Stimulated activated CD8-positive, alpha-beta memory T cell treated with anti-CD3 and anti-CD28 coated beads, Interleukin-15, amount 100 ng/mL, for 1 hour (primary cell): ENCODE results near the gene RGSL1.

ENCODE experiments used
- DNase-seq: peaks from one replicate; pipeline ENCODE4 v3.0.0-alpha.2; 2020; ENCODE audit warnings: low read depth

The RGSL1 gene

DNA sequence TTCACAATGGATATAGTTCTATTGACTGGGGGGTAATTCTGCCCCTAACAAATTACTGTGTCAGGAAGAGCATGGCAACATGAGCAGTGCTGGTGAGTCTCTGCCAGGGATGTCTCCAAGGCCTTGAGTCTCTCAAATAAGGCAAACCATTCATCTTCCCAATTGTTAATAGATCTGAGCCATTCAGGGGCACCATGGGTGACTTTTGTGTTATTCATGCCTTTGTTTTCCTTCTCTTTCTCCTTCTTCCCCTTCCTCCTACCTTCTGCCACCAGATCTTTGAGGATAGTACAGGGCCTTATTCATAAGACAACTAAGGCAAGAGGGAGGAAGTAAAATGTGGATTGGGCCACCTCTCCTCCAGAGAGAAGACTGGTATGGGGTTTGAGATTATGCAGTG, at the start of gene RGSL1:
TSS of gene RGSL1 (plus strand) at position 60 of the 400 bp plus-strand sequence. CDS start at position 80, 20 bp downstream.
- DNase-seq, result no peak

DNA sequence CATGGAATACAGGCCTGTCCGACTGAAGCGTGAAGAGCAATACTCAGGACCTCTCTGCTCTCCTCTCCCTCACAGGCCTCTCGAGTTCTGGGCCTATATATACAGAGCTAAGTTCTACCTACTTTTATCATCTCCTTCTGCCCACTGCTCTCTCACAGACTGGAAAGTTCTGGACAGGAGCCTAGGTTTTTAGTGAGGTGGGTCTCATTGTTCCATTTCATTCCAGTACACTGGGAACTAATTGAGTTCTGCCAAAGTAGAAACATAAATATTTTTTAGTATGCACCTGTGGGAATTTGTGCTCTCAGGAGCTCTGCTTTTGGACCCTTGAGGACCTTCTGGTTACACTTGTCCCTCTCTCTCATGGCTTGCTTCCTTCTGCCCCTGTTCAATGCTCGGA, 49.4 kb upstream of the RGSL1 start, which contains the start of gene TEDDM1:
TSS of gene TEDDM1 (minus strand) at position 101 of the 400 bp plus-strand sequence. CDS start 182 bp downstream, outside the sequence.
- DNase-seq, result no peak

DNA sequence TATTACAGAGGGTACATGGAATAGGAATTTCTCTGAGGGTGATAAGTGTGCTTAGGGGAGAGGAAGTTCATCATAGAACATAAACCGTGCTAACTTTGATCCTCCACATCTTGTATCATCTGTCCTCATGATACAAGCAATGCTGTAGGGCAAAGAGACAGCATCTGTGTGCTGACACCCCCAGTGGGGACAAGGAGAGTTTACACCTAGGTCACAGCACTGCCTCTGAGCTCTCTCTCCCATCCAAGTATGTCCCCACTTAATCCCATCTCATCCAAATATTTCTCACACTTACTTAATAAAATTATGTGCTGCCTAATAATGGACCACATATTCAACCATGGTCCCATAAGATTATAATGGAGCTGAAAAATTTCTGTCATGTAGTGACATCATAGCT, 45.2 kb upstream of the RGSL1 start:
- no peak for DNase-seq

DNA sequence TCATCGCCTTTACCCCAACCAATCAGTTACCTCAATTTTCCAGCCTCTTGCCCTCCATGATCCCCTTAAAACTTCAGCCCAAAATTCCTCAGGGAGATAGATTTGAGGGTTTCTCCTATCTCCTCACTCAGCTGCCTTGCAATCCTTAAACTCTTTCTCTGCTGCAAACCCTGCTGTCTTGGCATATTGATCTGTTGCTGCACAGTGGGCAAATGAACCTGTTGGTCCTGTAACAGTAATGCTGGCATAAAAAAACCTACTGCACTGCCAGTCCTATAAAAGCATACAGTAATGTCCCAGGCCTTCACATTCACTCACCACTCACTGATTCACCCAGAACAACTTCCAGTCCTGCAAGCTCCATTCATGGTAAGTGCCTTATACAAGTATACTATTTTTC, 44.4 kb upstream of the RGSL1 start:
- DNase-seq, result no peak

DNA sequence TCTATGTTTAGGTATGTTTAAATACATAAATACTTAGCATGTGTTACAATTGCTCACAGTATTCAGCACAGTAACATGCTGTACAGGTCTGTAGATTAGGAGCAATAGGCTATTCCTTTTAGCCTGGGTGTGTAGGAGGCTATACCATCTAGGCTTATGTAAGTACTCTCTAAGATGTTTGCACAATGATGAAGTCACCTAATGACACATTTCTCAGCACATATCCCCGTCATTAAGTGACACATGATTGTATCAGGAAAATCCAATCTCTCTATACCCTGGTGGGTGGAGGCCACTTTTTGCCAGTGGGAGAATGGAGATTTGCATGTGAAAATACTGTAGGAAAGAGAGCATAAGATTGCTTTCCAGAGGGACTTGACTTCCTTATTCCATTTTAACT, 43.9 kb upstream of the RGSL1 start:
- no peak for DNase-seq

DNA sequence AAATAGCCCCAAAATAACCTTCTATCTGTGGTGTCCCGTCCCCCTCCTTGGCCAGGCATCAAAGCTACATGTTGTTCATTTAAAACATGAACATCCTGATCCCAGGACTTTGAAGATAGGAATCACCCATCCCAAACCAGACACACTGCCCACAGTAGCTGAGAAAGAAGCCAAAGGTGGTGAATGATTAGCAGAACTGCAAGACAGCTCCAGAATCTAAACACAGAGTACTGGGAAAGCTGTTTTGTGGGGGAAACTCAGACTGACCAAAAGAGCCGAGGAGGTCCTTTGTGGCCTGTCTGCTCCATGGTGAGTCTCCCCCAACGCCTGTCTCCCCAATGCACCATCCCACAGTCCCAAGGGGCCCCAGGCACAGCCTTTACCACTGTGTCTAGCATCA, 42.2 kb upstream of the RGSL1 start:
- no peak for DNase-seq

DNA sequence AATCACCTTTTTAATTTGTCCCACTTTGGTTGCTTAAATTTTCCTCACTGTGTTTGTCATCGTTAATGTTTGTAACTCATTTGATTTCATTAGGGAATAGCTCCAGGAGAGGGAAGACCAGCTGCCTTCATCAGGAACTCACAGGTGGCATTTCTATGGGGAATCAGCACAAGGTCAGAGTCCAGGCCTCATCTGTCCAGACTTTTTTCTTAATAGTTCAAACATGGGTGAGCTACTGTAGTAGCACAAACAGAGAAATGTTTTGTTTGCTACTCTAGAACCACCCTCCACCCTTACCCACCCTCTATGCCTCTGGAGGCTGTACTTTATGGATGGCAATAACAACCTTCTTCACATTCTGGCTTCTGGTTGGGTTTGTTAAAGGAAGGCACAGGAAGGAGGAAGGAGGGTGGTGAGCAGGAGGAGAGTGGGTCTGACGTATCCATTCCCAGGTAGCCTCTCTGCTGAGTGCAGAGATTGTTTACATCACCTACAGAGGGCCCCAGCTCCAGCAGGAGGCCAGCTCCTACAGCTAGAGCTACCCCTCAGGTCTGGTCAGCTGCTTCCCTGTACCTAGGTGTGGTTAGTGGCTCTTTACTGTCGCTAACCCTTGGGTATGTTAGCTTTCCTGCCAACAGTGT, 41.4 kb upstream of the RGSL1 start:
- no peak for DNase-seq

DNA sequence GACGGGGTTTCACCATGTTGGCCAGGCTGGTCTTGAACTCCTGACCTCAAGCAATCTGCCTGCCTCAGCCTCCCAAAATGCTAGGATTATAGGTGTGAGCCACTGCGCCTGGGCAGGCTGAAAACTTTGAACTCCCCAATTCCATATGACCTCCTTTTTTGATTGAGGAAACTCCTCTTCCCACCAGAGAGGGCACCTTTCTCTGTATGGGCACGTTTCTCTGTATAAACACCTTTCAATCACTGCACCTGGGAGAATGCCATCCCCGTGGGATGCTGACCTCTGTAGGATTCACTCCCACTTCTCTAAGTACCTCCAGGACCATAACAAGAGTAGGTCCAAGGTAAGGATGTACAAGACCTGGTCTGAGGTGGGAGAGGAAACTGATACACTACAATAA, 39.8 kb upstream of the RGSL1 start:
- DNase-seq, result no peak

DNA sequence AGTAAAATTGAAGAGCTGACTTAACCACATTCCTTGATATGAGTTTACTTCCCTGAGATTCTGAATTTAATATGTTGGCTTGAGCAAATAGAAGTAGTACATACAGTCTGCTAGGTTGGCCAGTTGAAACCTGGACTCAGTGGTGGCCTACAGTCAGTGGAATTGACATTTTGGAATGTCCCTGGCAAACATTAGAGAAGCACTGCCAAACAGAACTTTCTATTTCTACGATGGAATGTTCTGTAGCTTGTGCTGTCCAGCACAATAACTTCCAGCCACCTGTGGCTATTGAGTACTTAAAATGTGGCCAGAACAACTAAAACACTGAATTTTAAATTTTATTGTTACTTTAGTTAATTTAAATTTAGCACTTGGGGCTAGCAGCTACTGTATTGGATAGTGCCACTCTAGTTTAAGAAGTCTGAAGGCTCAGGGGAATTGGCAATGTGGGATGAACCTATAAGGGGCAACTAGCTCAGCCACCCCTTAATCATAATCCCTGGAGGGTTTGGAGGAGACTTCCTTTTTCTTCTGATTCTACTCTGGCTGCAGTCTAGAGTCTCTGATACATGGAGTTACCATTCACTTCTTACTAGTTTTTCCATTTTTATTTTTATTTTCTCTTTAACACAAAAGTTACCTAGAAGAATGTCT, 39.2 kb upstream of the RGSL1 start:
- no peak for DNase-seq

DNA sequence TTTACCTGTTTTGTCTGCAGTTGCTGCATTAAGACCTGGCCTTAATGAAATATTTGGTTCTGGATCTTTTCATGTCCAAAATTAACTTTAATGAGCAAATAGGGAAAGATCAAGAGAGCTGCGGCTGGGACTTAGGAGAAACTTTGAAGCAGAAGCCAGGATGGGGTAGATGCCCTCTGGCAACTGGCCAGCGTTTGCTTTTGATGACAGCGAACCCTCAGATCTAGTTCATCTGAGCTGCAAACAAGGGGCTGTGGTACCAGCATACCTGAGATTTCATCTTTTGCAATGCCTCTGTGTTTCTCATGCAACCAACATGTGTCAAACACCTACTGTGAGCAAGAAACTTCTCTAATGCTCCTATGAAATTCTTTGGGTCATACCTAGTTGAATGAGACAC, 36.5 kb upstream of the RGSL1 start:
- no peak for DNase-seq

DNA sequence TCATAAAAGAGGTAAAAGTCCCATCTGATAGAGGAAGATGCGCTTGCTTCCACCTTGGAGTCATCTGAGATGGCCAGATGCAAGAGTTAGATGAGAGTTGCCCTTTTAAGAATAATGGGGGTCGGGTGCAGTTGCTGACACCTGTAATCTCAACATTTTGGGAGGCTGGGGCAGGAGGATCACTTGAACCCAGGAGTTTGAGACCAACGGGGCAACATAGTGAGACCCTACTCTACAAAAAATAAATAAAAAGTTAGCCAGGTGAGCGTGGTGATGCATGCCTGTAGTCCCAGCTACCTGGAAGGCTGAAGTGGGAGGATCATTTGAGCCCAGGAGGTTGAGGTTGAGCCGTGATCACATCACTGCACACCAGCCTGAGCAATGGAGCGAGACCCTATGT, 36.0 kb upstream of the RGSL1 start:
- no peak for DNase-seq

DNA sequence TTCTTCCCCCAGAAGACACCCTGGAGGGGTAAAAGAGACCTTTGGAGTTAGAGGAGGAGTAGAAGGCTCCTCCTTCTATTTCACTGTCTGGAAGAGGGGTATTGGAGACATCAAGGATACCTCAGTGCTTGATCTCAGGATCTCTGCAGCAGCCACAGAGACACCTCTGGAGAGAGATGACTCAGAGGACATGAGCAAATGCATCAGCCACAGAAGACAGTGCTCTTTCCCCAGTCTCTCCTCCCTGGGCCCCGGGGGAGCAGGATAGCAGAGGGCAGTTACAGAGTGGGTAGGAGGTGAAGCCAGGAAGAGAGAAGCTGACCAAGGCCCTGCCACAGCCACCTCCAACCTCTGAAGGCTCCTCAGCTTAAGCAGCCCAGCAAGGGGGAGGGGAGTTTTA, 34.2 kb upstream of the RGSL1 start:
- no peak for DNase-seq

DNA sequence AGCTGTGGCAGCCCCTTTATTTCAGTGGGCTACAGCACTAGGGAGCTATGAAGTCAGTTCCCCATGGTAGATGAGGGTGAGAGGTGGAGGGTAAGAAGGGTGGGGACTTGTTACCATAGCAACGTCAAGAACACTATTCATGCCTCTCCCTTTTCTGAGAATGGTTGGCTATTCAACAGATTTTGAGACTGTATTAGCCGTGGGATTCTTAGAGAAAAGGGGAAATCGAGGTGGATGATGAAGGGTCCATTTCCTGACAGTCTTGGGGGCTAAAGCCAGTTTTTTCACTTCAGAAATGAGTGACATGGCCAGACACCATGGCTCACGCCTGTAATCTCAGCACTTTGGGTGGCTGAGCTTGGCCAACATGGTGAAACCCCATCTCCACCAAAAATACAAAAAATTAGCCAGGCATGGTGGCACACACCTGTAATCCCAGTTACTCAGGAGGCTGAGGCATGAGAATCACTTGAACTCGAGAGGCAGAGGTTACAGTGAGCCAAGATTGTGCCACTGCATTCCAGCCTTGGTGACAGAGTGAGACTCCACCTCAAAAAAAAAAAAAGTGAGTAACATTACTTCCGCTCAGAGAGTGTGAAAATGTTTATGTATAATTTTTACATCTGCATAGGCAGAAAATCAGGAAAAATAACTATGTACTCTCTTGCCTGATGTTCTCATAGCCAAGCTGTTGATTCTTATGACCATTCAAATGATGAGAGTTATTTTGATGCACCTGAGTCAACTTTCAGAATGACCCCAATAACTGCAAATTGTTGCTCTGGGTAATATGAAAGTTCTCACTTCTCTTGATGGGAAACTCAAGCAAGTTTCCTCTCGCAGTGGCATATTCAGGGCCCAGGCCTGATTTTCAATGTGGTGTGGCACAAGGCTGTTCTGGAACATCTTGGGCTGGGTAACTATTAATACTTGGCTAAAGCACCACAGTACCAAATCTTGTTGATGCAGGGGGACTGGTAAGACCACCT, 23.2 kb upstream of the RGSL1 start:
- DNase-seq, result no peak

DNA sequence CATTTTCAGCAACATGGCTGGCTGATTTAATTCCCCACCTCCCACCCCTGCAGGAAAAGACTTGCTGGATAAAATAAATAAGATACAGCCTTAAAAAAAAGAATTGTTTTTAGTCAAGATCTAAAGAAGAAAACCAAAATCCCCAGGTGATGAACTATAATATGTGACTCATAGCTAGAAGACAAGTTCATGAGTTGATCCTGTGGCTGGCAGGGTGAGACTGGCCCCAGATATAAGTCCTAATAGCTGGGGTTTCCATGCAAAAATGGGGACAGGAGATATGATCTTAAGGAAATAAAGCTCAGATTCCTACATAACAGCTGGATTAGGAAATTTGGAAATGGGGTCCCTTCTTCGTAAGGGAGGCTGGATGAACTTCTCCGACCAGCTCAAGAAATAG, 21.9 kb upstream of the RGSL1 start:
- DNase-seq, result no peak

DNA sequence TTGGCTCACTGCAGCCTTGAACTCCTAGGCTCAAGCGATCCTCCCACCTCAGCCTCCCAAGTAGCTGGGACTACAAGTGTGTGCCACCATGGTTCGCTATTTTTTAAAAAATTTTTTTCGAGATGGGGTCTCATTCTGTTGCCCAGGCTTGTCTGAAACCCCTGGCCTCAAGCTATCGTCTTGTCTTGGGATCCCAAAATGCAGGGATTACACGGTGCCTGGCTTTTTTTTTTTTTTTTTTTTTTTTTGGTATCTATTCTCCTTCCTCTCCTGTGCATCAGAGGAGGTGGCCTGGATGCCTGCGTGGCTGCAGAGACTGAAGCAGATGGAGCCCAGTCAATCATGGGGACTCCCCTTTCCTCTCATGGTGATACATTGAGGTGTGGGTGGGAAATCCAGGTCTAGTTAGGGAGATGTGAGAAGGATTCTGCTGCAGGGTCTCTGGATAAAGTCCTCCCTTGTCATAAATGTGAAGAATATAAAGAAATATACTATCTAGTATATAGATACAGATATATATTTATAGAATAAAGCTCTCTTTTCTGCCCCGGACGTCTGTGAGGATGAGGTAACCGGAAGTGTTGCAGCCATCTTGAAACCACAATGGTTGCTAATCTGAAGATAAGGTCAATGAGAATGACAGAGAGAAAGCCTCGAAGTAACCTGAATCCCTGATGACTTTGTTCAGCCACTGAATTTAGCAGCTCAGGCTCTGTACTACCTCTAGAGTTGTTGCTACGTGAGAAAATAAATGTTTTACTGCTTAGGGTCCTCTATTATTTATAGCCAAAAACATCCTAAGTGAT, 19.5 kb upstream of the RGSL1 start:
- DNase-seq, result no peak

DNA sequence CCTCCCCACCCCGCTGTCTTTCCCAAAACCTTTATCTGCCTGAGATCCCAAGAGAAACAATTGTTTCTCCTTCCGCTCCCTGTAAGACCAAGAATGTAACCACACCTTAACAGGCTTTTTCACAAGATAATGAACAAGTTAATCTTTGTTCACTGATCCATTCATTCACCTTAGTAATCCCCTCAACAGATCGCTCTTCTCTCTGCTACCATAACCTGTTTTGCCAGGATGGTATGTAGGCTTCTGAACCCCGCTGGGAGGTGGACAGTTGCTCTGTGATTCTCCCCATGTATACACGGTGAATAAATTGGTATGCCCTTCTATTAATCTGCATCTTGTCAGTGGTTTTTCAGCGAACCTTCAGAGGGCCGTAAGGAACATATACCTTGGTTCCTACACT, 18.7 kb upstream of the RGSL1 start:
- no peak for DNase-seq

DNA sequence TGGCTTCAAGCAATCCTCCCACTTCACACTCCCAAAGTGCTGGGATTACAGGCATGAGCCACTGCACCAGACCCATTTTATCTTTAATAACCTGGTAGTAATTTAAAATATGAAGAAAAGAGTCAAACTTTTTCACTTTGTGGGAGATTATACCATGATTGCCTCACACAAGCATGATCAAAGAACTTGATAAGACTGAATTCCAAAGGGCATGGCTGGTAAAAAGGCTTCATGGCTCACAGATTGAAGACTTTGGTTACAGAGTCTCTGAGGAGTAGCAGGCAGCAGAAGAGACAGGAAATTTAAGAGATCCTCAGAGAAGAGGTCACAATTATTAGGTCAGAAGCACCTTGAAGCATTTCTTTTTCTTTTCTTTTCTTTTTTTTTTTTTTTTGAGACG, 16.4 kb upstream of the RGSL1 start:
- no peak for DNase-seq

DNA sequence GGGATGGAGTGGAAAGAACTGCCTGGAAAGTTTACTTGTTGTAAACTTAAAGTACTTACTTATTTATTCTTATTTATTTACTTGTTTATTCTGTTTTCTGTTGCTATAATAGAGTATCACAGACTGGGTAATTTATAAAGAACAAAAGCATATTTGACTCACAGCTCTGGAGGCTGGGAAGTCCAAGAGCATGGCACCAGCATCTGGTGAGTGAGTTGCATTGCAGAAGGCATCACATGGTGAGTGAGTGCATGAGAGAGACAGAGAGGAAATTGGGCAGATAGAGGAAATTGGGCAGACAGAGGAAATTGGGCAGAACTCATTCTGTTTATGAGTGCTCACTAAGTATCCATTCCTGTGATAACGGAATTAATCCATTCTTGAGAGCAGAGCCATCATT, 11.6 kb upstream of the RGSL1 start:
- no peak for DNase-seq

DNA sequence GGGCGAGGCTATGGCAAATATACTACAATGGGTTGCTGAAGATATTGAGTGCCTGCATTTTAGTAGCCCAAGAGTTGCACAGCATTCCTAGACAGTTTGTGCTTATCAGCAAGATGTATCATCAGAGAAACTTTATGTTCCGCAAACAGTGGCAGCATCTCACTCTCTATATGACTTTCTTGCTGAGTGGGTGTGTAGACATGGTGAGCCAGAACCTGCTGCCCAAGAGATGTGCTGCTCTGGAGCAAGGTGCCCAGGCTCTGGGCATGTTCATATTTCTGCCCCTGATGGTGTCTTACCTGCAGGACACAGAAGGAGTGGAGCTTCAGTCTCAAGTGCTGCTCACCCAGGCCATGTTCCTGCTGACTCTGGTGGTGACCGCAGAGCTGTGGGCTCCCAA, 8.2 kb upstream of the RGSL1 start:
- no peak for DNase-seq

DNA sequence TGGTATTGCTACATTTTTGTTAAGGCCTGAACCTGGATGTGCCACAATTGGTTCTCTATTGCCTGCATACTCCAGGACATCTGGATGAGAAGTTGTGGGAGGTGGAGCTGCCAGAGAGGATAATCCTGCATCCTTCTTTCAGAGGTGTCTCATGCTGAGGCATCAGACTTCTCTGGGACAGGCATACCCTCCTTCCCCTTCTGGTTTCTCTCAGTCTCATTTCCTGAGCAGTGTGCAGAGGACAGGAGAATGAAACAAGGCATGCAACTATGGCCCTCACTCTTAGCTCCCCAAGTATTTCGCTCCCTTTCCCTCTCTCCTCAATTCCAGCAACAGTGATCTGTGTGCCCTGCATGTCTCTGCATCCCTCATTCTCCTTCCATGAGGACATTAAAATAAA, 7.6 kb upstream of the RGSL1 start:
- DNase-seq, result no peak

DNA sequence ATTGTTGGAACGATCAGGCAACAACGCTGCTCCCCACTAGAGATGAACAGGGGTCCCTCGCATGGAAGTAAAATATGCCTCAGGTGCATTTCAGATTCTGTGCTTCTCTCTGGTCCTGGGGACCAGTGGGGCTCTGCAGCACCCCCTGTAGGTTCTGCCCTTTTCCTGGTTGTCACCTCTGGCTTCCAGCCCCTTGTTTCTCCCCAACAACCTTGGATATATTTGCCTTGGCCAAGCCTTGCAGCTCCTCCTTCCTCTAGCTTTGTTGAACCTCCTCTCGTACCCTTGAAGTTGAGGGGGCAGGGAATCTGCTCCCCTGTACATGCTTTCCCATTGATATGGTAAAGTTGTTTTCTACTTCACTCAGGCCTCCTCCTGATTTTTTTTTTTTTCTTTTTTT, 5.4 kb upstream of the RGSL1 start:
- no peak for DNase-seq

DNA sequence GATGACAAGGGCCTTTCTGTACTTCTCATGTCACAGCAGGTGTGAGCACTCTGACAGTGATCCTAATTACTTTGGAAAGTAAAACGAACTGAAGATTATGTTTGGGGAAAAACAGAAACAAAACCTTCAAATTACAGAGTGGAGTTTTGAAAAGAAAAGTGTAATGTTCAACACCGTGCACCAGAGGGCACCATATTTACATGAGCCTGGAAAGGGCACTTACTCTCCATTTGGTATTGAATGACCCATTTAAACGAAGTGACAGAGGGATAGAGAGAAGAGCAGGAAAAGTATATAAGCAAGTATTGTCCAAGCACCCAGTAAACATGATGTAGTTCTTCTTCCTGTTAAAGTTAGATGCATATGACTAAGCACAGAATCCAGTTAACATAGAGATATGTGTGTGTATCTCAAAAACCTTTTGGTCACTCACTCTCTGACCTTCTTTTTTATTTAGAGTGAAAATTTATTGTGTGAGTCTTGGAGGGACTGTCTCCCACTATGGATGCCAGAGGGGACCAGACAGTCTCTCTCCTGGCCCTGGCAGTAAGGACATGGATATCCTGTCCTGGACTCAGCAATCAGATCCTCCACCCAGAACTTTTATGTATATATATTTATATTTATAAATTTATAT, 3.8 kb upstream of the RGSL1 start:
- DNase-seq, result no peak
